OCI-LY7 (cell line): ENCODE data around the gene TRAF4.

ENCODE experiments used
- CTCF ChIP-seq: fragments of 200-600 bp; sonication (generic); conservative IDR thresholded peaks from 2 replicates; pipeline ENCODE4 v1.5.1; 2014; ENCODE audit warnings: mild to moderate bottlenecking, antibody characterized with exemption, low read length, moderate library complexity, mixed read lengths
- EZH2phosphoT487 ChIP-seq: fragments of 200-600 bp; sonication (generic); IDR thresholded peaks from 2 replicates; pipeline ENCODE4 v1.6.1; 2018; ENCODE audit warnings: low read depth, borderline replicate concordance, mild to moderate bottlenecking, mixed run types, antibody characterized with exemption, low read length, moderate library complexity, mixed read lengths

GRCh38 chr17:28729950-28730330, 13.9 kb upstream of the TRAF4 start:
- TF ChIP-seq EZH2phosphoT487 (no peak), CTCF (no peak)
